PC-3 (cell line): ENCODE measurements around the gene SCAF8.

ENCODE experiments used
- CTCF ChIP-seq: fragments of 300-600 bp; sonication (generic); conservative IDR thresholded peaks from 2 replicates; pipeline ENCODE4 v1.5.1; 2017; ENCODE audit warnings: antibody characterized with exemption, low read depth, mild to moderate bottlenecking, low read length
- EZH2 ChIP-seq: fragments of 300-600 bp; sonication (generic); IDR thresholded peaks from one replicate; pipeline ENCODE4 v1.6.1; 2017; ENCODE audit warnings: antibody characterized with exemption, mild to moderate bottlenecking, low read length; ENCODE audit not compliant: unreplicated experiment

- TF ChIP-seq CTCF (no peak), EZH2 (no peak)
Measured at GRCh38 chr6:154782193-154782592, 49.0 kb downstream of the SCAF8 start.
